Vagina (tissue), 2 donors: ENCODE data around the gene DARS2.

Experiments
- POLR2A ChIP-seq, 2 donors: fragments of 450-650 bp; IDR thresholded peaks; one replicate each; pipeline ENCODE4 v1.6.1; 2017; ENCODE audit warnings: antibody characterized with exemption in 2 of 2, mild to moderate bottlenecking in 2 of 2, moderate library complexity in 2 of 2
- POLR2AphosphoS5 ChIP-seq, 2 donors: sonication (generic); formaldehyde crosslinking; IDR thresholded peaks; one replicate each; pipeline ENCODE4 v1.9.0; 2017; ENCODE audit warnings: antibody characterized with exemption in 2 of 2, mild to moderate bottlenecking in 2 of 2, low read depth in 1 of 2; ENCODE audit not compliant: insufficient read depth in 1 of 2
- TF ChIP-seq, protein P1 (sequence below), 3 experiments: fragments of 450-650 bp in 2 of 3; fragments of 200-600 bp in 1 of 3; sonication (generic) in 1 of 3; IDR thresholded peaks; one replicate each; pipeline ENCODE4 v1.5.1; 2017 to 2019; ENCODE audit warnings: antibody characterized with exemption in 3 of 3, mild to moderate bottlenecking in 2 of 3, moderate library complexity in 2 of 3

DNA sequence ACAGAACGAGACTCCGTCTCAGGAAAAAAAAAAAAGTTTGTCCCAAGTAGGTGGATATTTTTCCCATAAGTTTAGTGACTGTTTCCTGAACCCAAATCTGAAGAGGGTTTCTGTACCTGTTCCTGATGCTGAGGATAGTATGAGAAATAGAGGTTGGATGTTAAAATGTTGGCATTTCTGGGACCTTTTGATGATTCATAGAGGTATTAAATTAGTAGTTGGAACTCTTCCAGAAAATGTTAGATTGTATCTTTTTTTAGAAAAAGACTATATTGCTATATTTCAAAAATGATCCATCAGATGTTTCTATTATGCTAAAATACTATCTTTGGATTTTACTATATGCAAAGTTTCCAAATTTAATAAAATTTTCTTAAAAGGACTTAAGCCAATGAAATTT is 3.1 kb downstream of the DARS2 start:
- no peak for TF ChIP-seq POLR2A (IDR thresholded peaks at IDR 0.05)
- no peak for TF ChIP-seq POLR2AphosphoS5 (IDR thresholded peaks at IDR 0.05; ENCODE audit: insufficient read depth in 1 of 2, low read depth in 1 of 2)
- TF ChIP-seq, protein P1, sequence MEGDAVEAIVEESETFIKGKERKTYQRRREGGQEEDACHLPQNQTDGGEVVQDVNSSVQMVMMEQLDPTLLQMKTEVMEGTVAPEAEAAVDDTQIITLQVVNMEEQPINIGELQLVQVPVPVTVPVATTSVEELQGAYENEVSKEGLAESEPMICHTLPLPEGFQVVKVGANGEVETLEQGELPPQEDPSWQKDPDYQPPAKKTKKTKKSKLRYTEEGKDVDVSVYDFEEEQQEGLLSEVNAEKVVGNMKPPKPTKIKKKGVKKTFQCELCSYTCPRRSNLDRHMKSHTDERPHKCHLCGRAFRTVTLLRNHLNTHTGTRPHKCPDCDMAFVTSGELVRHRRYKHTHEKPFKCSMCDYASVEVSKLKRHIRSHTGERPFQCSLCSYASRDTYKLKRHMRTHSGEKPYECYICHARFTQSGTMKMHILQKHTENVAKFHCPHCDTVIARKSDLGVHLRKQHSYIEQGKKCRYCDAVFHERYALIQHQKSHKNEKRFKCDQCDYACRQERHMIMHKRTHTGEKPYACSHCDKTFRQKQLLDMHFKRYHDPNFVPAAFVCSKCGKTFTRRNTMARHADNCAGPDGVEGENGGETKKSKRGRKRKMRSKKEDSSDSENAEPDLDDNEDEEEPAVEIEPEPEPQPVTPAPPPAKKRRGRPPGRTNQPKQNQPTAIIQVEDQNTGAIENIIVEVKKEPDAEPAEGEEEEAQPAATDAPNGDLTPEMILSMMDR (IDR thresholded peaks at IDR 0.05) = no peak
